PFSK-1 (cell line): ENCODE results near the gene FBXO27.

ENCODE experiments used
- FOXP2 ChIP-seq: optimal IDR thresholded peaks from 2 replicates; pipeline ENCODE3; 2011; ENCODE audit warnings: borderline replicate concordance, control low read depth, inconsistent platforms; ENCODE audit not compliant: insufficient read depth; ENCODE audit errors: extremely low read length, extremely low read depth
- POLR2AphosphoS5 ChIP-seq: IDR thresholded peaks from 2 replicates; pipeline ENCODE4 v1.6.1; 2012; ENCODE audit warnings: low read depth, mild to moderate bottlenecking, control low read depth, low read length, moderate library complexity
- REST ChIP-seq, 2 experiments: IDR thresholded peaks; 2 replicates each; pipeline versions ENCODE4 v1.6.1 to v1.8.0; 2011 to 2012; ENCODE audit warnings: low read depth in 2 of 2, low read length in 2 of 2, control low read depth in 1 of 2, inconsistent platforms in 1 of 2, mild to moderate bottlenecking in 1 of 2, moderate library complexity in 1 of 2; ENCODE audit not compliant: insufficient read depth in 1 of 2
- SIN3A ChIP-seq: IDR thresholded peaks from 2 replicates; pipeline ENCODE4 v1.6.1; 2012; ENCODE audit warnings: mild to moderate bottlenecking, low read length, moderate library complexity, borderline replicate concordance; ENCODE audit not compliant: insufficient read depth
- TAF1 ChIP-seq: IDR thresholded peaks from 2 replicates; pipeline ENCODE4 v1.6.1; 2012; ENCODE audit warnings: low read length, control low read depth, borderline replicate concordance; ENCODE audit not compliant: insufficient read depth

- TF ChIP-seq POLR2AphosphoS5, result no peak
- TF ChIP-seq TAF1, result no peak
- TF ChIP-seq REST (IDR thresholded peaks at IDR 0.05; ENCODE audit: insufficient read depth in 1 of 2, low read depth in 2 of 2, low read length in 2 of 2), result no peak
- TF ChIP-seq SIN3A, result no peak
- TF ChIP-seq FOXP2, result no peak
Measured at GRCh38 chr19:39070888-39071287, 38.5 kb upstream of the FBXO27 start.
